DMS153 treated with DMSO at 0.1 percent for 48 hours (cell line): ENCODE measurements around the gene SNX15.
A peak's percentile ranks its signal among the peaks of the same experiment; 100 is the strongest.
"Not testable (repeated sequence)": the region's sequence is repeated elsewhere in the genome, so short reads cannot be mapped to it uniquely, and the experiment has no call there.

Experiments
- DNase-seq: peaks from one replicate; lab custom pipeline; 2025; ENCODE audit not compliant: unreplicated experiment; lab: John Stamatoyannopoulos, UW

Gene SNX15

DNA sequence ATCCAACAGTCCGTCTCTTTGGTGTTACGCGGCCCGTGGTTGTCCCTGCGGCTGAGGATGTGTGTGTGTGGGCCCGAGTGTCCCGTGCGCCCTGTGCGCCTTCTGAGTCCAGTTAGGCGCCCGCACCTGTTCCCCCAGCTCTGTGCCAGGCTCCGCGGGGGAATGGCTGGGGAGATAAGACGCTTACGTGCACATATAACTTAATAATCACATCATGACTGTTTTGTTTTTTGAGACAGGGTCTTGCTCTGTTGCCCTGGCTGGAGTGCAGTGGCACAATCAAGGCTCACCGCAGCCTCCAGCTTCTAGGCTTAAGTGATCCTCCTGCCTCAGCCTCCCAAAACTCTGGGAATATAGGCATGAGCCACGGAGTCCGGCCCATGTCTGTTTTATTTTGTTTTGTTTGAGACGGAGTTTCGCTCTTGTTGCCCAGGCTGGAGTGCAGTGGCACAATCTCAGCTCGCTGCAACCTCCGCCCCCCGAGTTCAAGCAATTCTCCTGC is 12.5 kb upstream of the SNX15 start:
- no peak for DNase-seq

DNA sequence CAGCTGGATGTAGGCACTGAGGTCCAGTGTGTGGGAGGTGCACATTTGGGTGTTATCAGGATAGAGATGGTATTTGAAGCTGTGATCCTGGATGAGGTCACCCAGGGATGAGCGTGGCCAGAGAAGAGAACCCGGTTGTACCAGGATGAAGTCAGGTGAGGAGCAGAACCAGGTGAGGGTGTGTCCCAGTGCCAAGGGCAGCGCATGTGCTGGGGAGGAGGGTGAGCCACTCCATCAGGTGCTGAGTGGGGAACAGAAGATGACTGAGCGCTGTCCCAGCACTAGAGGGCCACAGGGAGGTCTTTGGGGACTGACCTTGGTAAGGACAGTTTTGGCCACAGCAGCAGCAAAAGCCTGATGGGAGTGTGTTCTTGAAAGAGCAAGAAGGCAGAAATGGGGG is 10.5 kb upstream of the SNX15 start:
- DNase-seq = no peak

- DNase-seq = no peak
Observed at GRCh38 chr11:65017937-65018336, 9.3 kb upstream of the SNX15 start.

DNA sequence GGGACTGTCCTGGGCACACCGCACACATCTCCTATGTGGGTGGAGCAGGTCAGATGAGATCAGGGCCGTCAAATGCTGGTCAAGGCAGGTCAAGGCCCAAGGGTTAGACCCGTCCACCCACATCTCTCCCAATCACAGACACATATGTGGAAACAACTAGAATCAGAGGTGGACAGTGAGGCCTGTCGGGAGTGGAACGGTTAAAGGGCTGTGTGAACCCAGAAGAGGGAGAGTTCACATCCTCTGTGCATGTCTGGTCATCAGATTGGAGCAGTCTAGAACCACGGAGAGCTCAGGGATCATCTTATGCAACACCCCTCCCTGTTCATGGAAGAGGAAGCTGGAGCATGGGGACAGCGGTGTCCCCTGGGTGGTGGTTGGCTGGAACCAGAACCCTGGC is 7.4 kb upstream of the SNX15 start:
- DNase-seq = no peak

GRCh38 chr11:65021003-65021402 is 6.2 kb upstream of the SNX15 start:
- DNase-seq = no peak

DNA sequence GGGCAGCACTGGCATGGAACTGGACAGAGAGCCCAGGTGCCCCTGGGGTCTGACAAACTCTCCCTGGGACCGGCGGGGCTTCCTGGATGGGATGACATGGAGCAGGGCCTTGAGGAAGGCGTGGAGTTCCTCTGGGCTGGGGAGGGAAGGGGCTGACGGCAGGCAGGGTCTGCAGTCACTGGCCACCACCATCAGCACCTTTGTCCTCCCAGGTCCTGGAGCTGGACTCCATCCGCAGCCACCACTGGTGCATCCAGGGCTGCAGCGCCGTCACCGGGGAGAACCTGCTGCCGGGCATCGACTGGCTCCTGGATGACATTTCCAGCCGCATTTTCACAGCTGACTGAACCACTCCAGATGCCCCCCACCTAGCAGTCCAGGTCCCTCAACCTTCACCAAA is 5.7 kb upstream of the SNX15 start:
- no peak for DNase-seq

- DNase-seq = not testable (repeated sequence)
Observed at GRCh38 chr11:65023502-65023901, 3.7 kb upstream of the SNX15 start.

DNA sequence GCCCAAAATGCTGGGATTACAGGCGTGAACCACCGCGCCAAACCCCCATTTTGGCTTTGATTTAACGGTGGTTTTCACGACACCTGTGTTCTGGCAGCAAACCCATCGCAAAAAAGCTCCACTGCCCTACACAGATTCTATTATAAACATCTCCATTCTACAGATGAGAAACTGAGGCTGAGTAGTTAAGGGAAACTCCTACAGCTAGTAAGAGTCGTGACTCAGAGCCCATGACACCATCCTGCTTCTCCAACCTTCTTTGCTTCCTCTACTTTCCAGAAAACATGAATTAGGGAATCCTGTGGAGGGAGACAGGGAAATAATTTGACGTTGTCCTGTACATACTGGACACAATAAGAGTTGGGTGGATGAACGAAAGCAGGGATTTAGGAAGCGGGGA is 429 bp upstream of the SNX15 start:
- no peak for DNase-seq

GRCh38 chr11:65032216-65032615 is 5.0 kb downstream of the SNX15 start:
- DNase-seq = no peak

GRCh38 chr11:65034423-65034822 is 7.2 kb downstream of the SNX15 start:
- DNase-seq = no peak

GRCh38 chr11:65035579-65035978 is 8.3 kb downstream of the SNX15 start:
- no peak for DNase-seq

DNA sequence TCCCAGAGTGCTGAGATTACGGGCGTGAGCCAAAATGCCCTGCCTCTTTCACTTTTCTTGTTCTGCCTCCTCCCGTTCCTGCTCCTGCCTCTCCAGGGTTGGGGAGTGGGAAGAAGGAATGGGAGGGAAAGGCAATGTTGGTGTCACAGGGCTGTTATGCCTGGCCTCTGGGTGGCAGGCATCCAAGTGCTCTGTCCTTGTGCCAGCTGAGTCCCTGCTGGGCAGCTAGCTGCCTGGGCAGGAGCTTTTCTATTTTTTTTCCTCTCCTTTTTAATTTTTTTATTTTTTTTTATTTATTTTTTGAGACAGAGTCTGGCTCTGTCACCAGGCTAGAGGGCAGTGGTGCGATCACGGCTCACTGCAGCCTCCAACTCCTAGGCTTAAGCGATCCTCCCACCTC is 9.7 kb downstream of the SNX15 start:
- DNase-seq = no peak

GRCh38 chr11:65040520-65040846 is 13.2 kb downstream of the SNX15 start:
- DNase-seq = no peak

- DNase-seq = peak; percentile 92
Observed at GRCh38 chr11:65040847-65041622, 13.8 kb downstream of the SNX15 start, which contains the start of gene SAC3D1. Gene SAC3D1, plus strand, starts transcription at chr11:65041210. Its CDS starts 83 bp downstream, at chr11:65041293.

DNA sequence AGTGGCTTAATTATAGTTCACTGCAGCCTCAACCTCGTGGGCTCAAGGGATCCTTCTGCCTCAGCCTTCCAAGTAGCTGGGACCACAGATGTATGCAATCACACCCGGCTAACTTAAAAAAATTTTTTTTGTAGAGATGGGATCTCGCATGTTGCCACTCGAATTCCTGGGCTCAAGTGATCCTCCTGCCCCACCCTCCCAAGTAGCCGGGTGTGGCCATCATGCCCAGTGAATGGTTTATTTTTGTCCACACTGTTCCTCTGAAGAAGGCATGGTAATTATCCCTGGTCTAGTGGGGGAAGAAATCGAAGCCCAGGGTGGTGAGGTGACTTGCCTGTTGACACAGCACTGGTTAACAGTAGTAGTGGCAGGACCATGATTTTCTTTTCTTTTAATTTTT is 15.7 kb downstream of the SNX15 start:
- DNase-seq = no peak

DNA sequence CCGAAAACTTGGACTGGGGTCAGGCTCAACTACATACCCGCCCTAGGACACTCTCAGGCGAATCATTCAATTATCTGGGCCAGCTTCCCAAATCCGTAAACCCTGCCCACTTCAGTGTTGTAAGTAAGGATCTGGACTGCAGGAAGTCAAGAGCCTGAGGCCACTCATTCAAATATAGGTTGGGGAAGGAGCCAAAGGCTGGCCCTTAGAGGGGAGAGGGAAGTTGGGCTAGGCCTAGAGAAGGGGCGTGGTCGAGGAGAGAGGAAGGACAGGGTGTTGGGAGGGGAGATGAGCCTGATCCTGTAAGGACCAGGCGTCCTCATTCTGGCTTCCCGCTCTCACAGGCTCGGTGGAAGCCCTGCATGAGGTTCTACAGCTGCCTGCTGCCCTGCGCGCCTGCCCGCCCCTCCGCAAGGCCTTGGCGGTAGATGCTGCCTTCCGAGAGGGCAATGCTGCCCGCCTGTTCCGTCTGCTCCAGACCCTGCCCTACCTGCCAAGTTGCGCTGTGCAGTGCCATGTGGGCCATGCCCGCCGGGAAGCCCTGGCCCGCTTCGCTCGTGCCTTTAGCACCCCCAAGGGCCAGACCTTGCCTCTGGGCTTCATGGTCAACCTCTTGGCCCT is 16.8 kb downstream of the SNX15 start:
- DNase-seq = no peak

DNA sequence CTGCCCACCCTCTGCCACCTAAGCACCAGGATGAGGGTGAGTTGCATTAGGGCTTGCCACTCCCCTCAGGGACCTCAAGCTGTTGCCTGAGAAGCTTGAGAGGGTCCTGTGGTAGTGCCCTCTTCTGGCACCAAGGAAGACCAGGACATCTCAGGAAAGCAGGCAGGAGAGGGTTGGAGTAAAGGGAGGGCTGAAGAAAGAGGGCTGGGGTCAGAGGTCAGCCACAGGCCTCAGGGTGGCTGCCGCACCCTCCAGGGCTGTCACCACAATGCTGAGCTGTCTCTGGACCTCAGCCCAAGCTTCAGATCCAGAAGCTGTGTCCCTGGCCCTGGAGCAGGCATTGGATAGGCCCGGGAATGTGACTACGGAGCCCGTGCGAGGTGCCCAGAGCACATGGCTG is 17.8 kb downstream of the SNX15 start:
- DNase-seq = no peak

DNA sequence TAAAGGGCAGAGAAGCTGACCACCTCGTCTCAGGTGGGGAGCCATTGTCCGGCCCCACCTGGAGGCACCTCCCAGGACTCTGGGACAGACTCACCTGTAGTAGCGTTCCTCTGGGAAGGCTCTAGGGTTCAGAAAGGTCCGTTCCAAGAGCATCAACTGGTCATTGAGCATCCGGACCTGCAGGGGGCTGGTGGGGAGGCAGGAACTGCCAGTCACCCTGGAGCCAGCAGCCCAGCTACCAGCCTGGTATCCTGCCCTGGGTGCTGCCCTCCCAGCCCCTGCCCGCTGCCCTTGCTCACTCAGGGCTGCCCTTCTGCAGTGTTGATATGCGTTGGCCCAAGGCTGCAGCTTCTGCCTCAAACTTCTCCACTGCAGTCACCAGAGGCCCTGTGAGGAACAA is 18.5 kb downstream of the SNX15 start:
- DNase-seq = no peak

- DNase-seq = no peak
Observed at GRCh38 chr11:65047581-65048422, 20.6 kb downstream of the SNX15 start.

- no peak for DNase-seq
Observed at GRCh38 chr11:65051398-65051858, 24.2 kb downstream of the SNX15 start.

DNA sequence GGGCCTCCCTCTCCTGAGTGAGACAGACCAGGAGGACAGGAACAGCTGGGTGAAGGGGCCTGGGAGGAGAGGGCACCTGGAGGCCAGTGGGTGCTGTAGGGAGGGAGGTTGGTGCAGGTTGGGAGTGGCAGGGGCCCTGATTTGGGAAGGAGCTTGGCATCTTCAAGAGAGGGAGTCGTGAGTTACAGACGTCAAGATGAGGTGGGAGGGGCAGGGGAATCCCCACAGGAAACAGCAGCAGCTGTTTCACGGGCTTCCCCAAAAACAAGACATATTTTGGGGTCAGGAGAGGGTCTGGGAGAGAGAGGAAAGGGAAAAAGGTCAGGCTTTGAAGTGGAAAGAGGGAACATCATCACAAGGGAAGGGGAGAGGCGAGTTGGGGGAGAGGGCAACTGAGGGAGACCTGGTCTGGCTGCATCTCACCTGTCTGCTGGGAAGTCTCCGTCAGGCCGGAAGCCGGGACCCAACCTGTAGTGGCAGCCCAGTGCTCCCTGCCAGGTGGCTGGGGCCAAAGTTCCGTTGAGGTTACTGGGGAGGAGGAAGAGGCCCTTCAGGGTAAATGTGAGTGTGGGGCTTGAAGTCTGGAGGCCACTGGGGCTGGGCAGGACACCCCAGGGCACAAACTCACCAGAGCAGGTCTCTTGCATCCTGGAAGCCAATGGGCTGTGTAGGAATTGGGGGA is 26.7 kb downstream of the SNX15 start:
- no peak for DNase-seq
